Measurements from ENCODE around the gene SEMA3G.

SEMA3G gene

GRCh38 chr3:52477076-52477795 lies 32.3 kb upstream of the SEMA3G start:
- FAIRE-seq (no peak), DNase-seq (ENCODE audit: insufficient read length, low spot score) (no peak)
- no peak for TF ChIP-seq CTCF (IDR thresholded peaks at IDR 0.05; ENCODE audit: insufficient read depth, missing control alignments)

- no peak for TF ChIP-seq CTCF (IDR thresholded peaks at IDR 0.05; ENCODE audit: insufficient read depth, missing control alignments)
- no peak for DNase-seq (ENCODE audit: insufficient read length, low spot score)
- no peak for FAIRE-seq
These were observed 28.1 kb upstream of the SEMA3G start for GRCh38 chr3:52473026-52473425.

GRCh38 chr3:52472239-52473000 lies 27.5 kb upstream of the SEMA3G start:
- DNase-seq (ENCODE audit: insufficient read length, low spot score) (no peak), FAIRE-seq (no peak)
- no peak for TF ChIP-seq CTCF (IDR thresholded peaks at IDR 0.05; ENCODE audit: insufficient read depth, missing control alignments)

GRCh38 chr3:52471371-52472238 lies 26.7 kb upstream of the SEMA3G start:
- FAIRE-seq (no peak), DNase-seq (ENCODE audit: insufficient read length, low spot score) (no peak)
- TF ChIP-seq CTCF (IDR thresholded peaks at IDR 0.05; ENCODE audit: insufficient read depth, missing control alignments) = peak; percentile 40

GRCh38 chr3:52470920-52471319 lies 26.0 kb upstream of the SEMA3G start:
- FAIRE-seq = no peak
- TF ChIP-seq CTCF (IDR thresholded peaks at IDR 0.05; ENCODE audit: insufficient read depth, missing control alignments) = no peak

GRCh38 chr3:52469001-52469400 lies 24.1 kb upstream of the SEMA3G start:
- no peak for DNase-seq (ENCODE audit: insufficient read length, low spot score)
- no peak for TF ChIP-seq CTCF (IDR thresholded peaks at IDR 0.05; ENCODE audit: insufficient read depth, missing control alignments)
- FAIRE-seq = peak; percentile 85

More at GRCh38 chr3:52470920-52471319, 26.0 kb upstream of the SEMA3G start:
- no peak for DNase-seq (ENCODE audit: insufficient read length, low spot score)
